Eye (tissue), 1 donor: ENCODE results near the gene UCK2.
A peak's percentile ranks its signal among the peaks of the same experiment; 100 is the strongest.

Source experiments
- DNase-seq: peaks from one replicate; pipeline ENCODE4 v3.0.0-alpha.2; 2015

UCK2 gene

GRCh38 chr1:165883056-165883455, 55.6 kb downstream of the UCK2 start:
- no peak for DNase-seq

- no peak for DNase-seq
Observed at GRCh38 chr1:165884009-165884689, 56.7 kb downstream of the UCK2 start.

- no peak for DNase-seq
Observed at GRCh38 chr1:165884690-165885304, 57.4 kb downstream of the UCK2 start.

GRCh38 chr1:165885305-165885694, 57.9 kb downstream of the UCK2 start:
- no peak for DNase-seq

- no peak for DNase-seq
Observed at GRCh38 chr1:165886193-165886592, 58.8 kb downstream of the UCK2 start.

- no peak for DNase-seq
Observed at GRCh38 chr1:165886983-165887382, 59.6 kb downstream of the UCK2 start.

GRCh38 chr1:165887877-165888551, 60.6 kb downstream of the UCK2 start:
- DNase-seq = no peak

GRCh38 chr1:165888552-165888920, 61.1 kb downstream of the UCK2 start:
- DNase-seq = no peak

- DNase-seq = no peak
Observed at GRCh38 chr1:165890684-165891083, 63.3 kb downstream of the UCK2 start.

GRCh38 chr1:165891111-165891860, 63.9 kb downstream of the UCK2 start:
- DNase-seq = no peak

- no peak for DNase-seq
Observed at GRCh38 chr1:165892935-165893334, 65.5 kb downstream of the UCK2 start.

GRCh38 chr1:165893507-165893906, 66.1 kb downstream of the UCK2 start:
- DNase-seq = no peak

- DNase-seq = no peak
Observed at GRCh38 chr1:165894591-165894990, 67.2 kb downstream of the UCK2 start.

GRCh38 chr1:165895451-165895871, 68.0 kb downstream of the UCK2 start:
- no peak for DNase-seq

GRCh38 chr1:165896277-165896676, 68.9 kb downstream of the UCK2 start:
- no peak for DNase-seq

GRCh38 chr1:165897326-165898303, 70.2 kb downstream of the UCK2 start:
- DNase-seq = no peak

GRCh38 chr1:165898837-165899236, 71.4 kb downstream of the UCK2 start:
- peak; percentile 24 for DNase-seq

GRCh38 chr1:165899461-165899941, 72.1 kb downstream of the UCK2 start:
- no peak for DNase-seq

- DNase-seq = peak; percentile 14
Observed at GRCh38 chr1:165900576-165901380, 73.4 kb downstream of the UCK2 start.

- no peak for DNase-seq
Observed at GRCh38 chr1:165902565-165902964, 75.2 kb downstream of the UCK2 start.

GRCh38 chr1:165903672-165904071, 76.3 kb downstream of the UCK2 start:
- no peak for DNase-seq
